Panc1 (cell line): Measurements from ENCODE around the gene MN1. TPM values are rescaled to one million over a fixed set of nuclear protein-coding genes. Genes with fewer than 3 reads are reported as not detected.

Source experiments
- ATAC-seq: fragments of 200-7000 bp; cut with Tn5 transposase; 2 replicates; pipeline ENCODE4 v1.9.1; 2020; ENCODE audit warnings: mild to moderate bottlenecking, moderate library complexity
- BruUV-seq: library from RNA; stranded (reverse); fragments of 400-500 nt; replicated peaks from 2 replicates; lab custom pipeline; 2021; lab: Mats Ljungman, UMichigan
- CTCF ChIA-PET: fragments of 300-600 bp; sonication (Branson Sonifier 250); formaldehyde crosslinking; loops from one replicate; lab custom pipeline; 2022; ENCODE audit warnings: antibody characterized with exemption; lab: Charles Lee
- POLR2A ChIA-PET: fragments of 300-600 bp; sonication (Branson Sonifier 250); formaldehyde crosslinking; loops from one replicate; lab custom pipeline; 2022; ENCODE audit warnings: antibody characterized with exemption; lab: Charles Lee
- DNase-seq: peaks from one replicate; pipeline ENCODE4 v3.0.0-alpha.2; 2010; ENCODE audit warnings: low read depth, low spot score
- H3K27ac ChIP-seq: 2 replicates; pipeline ENCODE4 v1.5.1; 2011; ENCODE audit warnings: mild to moderate bottlenecking, low read length, inconsistent platforms
- H3K27me3 ChIP-seq: fragments of 200-500 bp; sonication (Bioruptor generic); 2 replicates; pipeline ENCODE4 v1.6.0; 2014; ENCODE audit warnings: low read length, inconsistent platforms; ENCODE audit not compliant: control insufficient read depth, insufficient read depth
- H3K36me3 ChIP-seq: fragments of 200-500 bp; sonication (Bioruptor generic); 2 replicates; pipeline ENCODE4 v1.5.1; 2014; ENCODE audit warnings: inconsistent platforms, mild to moderate bottlenecking, low read length, moderate library complexity; ENCODE audit not compliant: control insufficient read depth, insufficient read depth
- H3K4me1 ChIP-seq: 2 replicates; pipeline ENCODE4 v1.5.1; 2011; ENCODE audit warnings: inconsistent platforms, mild to moderate bottlenecking, low read length, moderate library complexity; ENCODE audit not compliant: control insufficient read depth, insufficient read depth
- H3K4me3 ChIP-seq, 2 experiments: 2 replicates each; pipeline ENCODE4 v1.5.1; 2011 to 2012; ENCODE audit warnings: low read depth in 2 of 2, low read length in 2 of 2, mild to moderate bottlenecking in 2 of 2, inconsistent platforms in 1 of 2, moderate library complexity in 1 of 2
- H3K9me3 ChIP-seq: fragments of 200-500 bp; sonication (Bioruptor generic); 2 replicates; pipeline ENCODE4 v1.5.1; 2014; ENCODE audit warnings: low read depth, mild to moderate bottlenecking, inconsistent platforms, low read length, moderate library complexity; ENCODE audit not compliant: control insufficient read depth, insufficient read depth
- POLR2AphosphoS5 ChIP-seq: IDR thresholded peaks from 2 replicates; pipeline ENCODE4 v1.6.1; 2012; ENCODE audit warnings: mild to moderate bottlenecking, low read depth, low read length, moderate library complexity
- SIN3A ChIP-seq: IDR thresholded peaks from 2 replicates; pipeline ENCODE4 v1.6.1; 2012; ENCODE audit warnings: low read depth, mild to moderate bottlenecking, low read length, moderate library complexity, borderline replicate concordance; ENCODE audit not compliant: insufficient read depth
- TCF7L2 ChIP-seq: IDR thresholded peaks from 2 replicates; pipeline ENCODE4 v1.6.1; 2011; ENCODE audit warnings: mild to moderate bottlenecking, low read depth, low read length, inconsistent platforms
- in situ Hi-C: cut with HindIII; loops from 2 replicates; pipeline ENCODE4 v1.10.0; 2016; ENCODE audit warnings: low sequenced_read_pairs, low pct_unique_long_range_greater_than_20kb
- intact Hi-C: fragments of 100-400 bp; cut with micrococcal nuclease; formaldehyde crosslinking; loops from one replicate; pipeline ENCODE4 v1.10.0; 2022; ENCODE audit not compliant: unreplicated experiment
- total RNA-seq: library from RNA; stranded (reverse); gene quantifications from one replicate; pipeline ENCODE4 v1.2.1, GENCODE V29; 2021; ENCODE audit not compliant: unreplicated experiment
- TF ChIP-seq, protein P1 (sequence below): fragments of 450-650 bp; IDR thresholded peaks from 2 replicates; pipeline ENCODE4 v1.5.1; 2017; ENCODE audit warnings: mild to moderate bottlenecking
- TF ChIP-seq, protein P2 (sequence below), 2 experiments: IDR thresholded peaks; 2 replicates each; pipeline ENCODE4 v1.6.1; 2011 to 2012; ENCODE audit warnings: low read depth in 2 of 2, control low read depth in 1 of 2, low read length in 1 of 2, mild to moderate bottlenecking in 1 of 2, moderate library complexity in 1 of 2; ENCODE audit not compliant: insufficient read depth in 1 of 2

MN1 gene
- total RNA-seq, 1 experiment from 2014 or later = 0.51 TPM

DNA sequence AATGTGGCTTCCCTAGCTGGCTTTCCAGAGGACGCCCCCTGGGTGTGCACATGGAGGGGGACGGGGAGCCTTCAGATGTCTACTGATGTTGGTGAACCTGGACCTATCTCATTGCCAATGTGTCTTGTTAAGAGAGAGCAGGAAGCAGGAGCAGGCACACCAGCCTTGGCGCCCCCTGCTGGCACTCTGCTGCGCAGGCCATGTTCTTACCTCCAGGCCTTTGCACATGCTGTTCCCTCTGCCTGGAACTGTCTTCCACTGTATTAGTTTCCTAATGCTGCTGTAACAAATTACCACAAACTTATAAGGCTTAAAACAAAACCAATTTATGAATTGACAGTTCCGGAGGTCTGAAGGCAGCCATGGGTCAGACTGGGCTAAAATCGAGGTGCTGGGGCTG lies 23.6 kb upstream of the MN1 start:
- ATAC-seq (no peak), DNase-seq (no peak)
- no peaks in the 10 kb centered on the region for H3K9me3 ChIP-seq
- intact Hi-C loops (no loop called here), in situ Hi-C loops (no loop called here)
- H3K27ac ChIP-seq = no peak overlapping the region
- CTCF ChIA-PET = no interaction called here
- H3K4me3 ChIP-seq = no peak overlapping the region
- no TSS peak for BruUV-seq
- H3K27me3 ChIP-seq = no peaks in the 10 kb centered on the region
- TF ChIP-seq, protein P1, sequence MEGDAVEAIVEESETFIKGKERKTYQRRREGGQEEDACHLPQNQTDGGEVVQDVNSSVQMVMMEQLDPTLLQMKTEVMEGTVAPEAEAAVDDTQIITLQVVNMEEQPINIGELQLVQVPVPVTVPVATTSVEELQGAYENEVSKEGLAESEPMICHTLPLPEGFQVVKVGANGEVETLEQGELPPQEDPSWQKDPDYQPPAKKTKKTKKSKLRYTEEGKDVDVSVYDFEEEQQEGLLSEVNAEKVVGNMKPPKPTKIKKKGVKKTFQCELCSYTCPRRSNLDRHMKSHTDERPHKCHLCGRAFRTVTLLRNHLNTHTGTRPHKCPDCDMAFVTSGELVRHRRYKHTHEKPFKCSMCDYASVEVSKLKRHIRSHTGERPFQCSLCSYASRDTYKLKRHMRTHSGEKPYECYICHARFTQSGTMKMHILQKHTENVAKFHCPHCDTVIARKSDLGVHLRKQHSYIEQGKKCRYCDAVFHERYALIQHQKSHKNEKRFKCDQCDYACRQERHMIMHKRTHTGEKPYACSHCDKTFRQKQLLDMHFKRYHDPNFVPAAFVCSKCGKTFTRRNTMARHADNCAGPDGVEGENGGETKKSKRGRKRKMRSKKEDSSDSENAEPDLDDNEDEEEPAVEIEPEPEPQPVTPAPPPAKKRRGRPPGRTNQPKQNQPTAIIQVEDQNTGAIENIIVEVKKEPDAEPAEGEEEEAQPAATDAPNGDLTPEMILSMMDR = peak; percentile 68; the same call in 1 of the 2 replicates
- TF ChIP-seq, protein P2, sequence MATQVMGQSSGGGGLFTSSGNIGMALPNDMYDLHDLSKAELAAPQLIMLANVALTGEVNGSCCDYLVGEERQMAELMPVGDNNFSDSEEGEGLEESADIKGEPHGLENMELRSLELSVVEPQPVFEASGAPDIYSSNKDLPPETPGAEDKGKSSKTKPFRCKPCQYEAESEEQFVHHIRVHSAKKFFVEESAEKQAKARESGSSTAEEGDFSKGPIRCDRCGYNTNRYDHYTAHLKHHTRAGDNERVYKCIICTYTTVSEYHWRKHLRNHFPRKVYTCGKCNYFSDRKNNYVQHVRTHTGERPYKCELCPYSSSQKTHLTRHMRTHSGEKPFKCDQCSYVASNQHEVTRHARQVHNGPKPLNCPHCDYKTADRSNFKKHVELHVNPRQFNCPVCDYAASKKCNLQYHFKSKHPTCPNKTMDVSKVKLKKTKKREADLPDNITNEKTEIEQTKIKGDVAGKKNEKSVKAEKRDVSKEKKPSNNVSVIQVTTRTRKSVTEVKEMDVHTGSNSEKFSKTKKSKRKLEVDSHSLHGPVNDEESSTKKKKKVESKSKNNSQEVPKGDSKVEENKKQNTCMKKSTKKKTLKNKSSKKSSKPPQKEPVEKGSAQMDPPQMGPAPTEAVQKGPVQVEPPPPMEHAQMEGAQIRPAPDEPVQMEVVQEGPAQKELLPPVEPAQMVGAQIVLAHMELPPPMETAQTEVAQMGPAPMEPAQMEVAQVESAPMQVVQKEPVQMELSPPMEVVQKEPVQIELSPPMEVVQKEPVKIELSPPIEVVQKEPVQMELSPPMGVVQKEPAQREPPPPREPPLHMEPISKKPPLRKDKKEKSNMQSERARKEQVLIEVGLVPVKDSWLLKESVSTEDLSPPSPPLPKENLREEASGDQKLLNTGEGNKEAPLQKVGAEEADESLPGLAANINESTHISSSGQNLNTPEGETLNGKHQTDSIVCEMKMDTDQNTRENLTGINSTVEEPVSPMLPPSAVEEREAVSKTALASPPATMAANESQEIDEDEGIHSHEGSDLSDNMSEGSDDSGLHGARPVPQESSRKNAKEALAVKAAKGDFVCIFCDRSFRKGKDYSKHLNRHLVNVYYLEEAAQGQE (IDR thresholded peaks at IDR 0.05; ENCODE audit: insufficient read depth in 1 of 2, low read depth in 2 of 2, low read length in 1 of 2) = no peak
- H3K36me3 ChIP-seq = no peaks in the 10 kb centered on the region
- no peaks in the 10 kb centered on the region for H3K4me1 ChIP-seq
- POLR2A ChIA-PET = no interaction called here

DNA sequence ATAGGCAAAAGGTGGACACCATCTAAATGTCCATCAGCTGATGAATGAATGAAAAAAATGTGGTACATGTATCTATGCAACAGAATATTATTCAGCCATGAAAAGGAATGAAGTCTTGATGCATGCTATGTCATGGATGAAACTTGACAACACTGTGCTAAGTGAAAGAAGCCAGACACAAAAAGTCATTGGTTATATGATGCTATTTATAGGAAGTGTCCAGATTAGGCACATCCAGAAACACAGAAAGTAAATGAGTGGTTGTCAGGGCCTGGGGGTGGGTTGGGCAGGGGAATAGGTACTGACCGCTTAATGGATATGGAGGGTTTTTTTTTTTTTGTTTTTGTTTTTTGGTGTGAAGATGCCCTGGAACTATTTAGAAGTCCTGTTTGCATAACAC lies 21.7 kb upstream of the MN1 start:
- no peak for DNase-seq
- H3K4me1 ChIP-seq = no peaks in the 10 kb centered on the region
- CTCF ChIA-PET = no interaction called here
- BruUV-seq = no TSS peak
- no peak for ATAC-seq
- H3K27me3 ChIP-seq = no peaks in the 10 kb centered on the region
- H3K36me3 ChIP-seq = no peaks in the 10 kb centered on the region
- H3K4me3 ChIP-seq = no peak overlapping the region
- no peak overlapping the region for H3K27ac ChIP-seq
- intact Hi-C loops = no loop called here
- POLR2A ChIA-PET = no interaction called here
- H3K9me3 ChIP-seq = no peaks in the 10 kb centered on the region
- TF ChIP-seq POLR2AphosphoS5 (no peak), TCF7L2 (no peak), SIN3A (no peak)
- TF ChIP-seq, protein P1 = no peak
- TF ChIP-seq, protein P2 (IDR thresholded peaks at IDR 0.05; ENCODE audit: insufficient read depth in 1 of 2, low read depth in 2 of 2, low read length in 1 of 2) = no peak
- in situ Hi-C loops = no loop called here
